HG02970 (cell line): ENCODE data around the gene CD244.
"Not testable (repeated sequence)": the region's sequence is repeated elsewhere in the genome, so short reads cannot be mapped to it uniquely, and the experiment has no call there.

Experiments
- ATAC-seq: cut with Tn5 transposase; IDR thresholded peaks from one replicate; pipeline ENCODE4 v1.9.1; 2021; ENCODE audit warnings: mild to moderate bottlenecking, moderate library complexity, moderate number of reproducible peaks; ENCODE audit not compliant: unreplicated experiment, low FRiP score

The CD244 gene

GRCh38 chr1:160862203-160863060 is at the start of gene CD244:
Gene CD244 (minus strand): TSS chr1:160862887. CDS start chr1:160862677, 210 bp downstream.
- no peak for ATAC-seq

GRCh38 chr1:160911925-160912324 is 49.2 kb upstream of the CD244 start:
- no peak for ATAC-seq

GRCh38 chr1:160911441-160911840 is 48.8 kb upstream of the CD244 start:
- ATAC-seq, result no peak

GRCh38 chr1:160910170-160910750 is 47.6 kb upstream of the CD244 start:
- no peak for ATAC-seq

GRCh38 chr1:160907976-160908375 is 45.3 kb upstream of the CD244 start:
- no peak for ATAC-seq

- ATAC-seq, result no peak
These were observed 42.9 kb upstream of the CD244 start for GRCh38 chr1:160905617-160905989.

GRCh38 chr1:160904783-160905616 is 42.3 kb upstream of the CD244 start:
- ATAC-seq, result no peak

- not testable (repeated sequence) for ATAC-seq
These were observed 39.6 kb upstream of the CD244 start for GRCh38 chr1:160902251-160902650.

GRCh38 chr1:160901768-160902167 is 39.1 kb upstream of the CD244 start:
- ATAC-seq, result no peak

- not testable (repeated sequence) for ATAC-seq
These were observed 38.0 kb upstream of the CD244 start for GRCh38 chr1:160900683-160901082.

GRCh38 chr1:160894368-160895135 is 31.9 kb upstream of the CD244 start:
- ATAC-seq, result not testable (repeated sequence)

GRCh38 chr1:160891474-160891873 is 28.8 kb upstream of the CD244 start:
- ATAC-seq, result no peak

GRCh38 chr1:160888926-160889325 is 26.2 kb upstream of the CD244 start:
- no peak for ATAC-seq

- ATAC-seq, result no peak
These were observed 24.4 kb upstream of the CD244 start for GRCh38 chr1:160887071-160887470.

- no peak for ATAC-seq
These were observed 22.4 kb upstream of the CD244 start, which contains the start of gene ITLN1 for GRCh38 chr1:160885042-160885441. Gene ITLN1 (minus strand): TSS chr1:160885180. CDS start chr1:160884877, 303 bp downstream.

- no peak for ATAC-seq
These were observed 21.9 kb upstream of the CD244 start for GRCh38 chr1:160884579-160884978.

- ATAC-seq, result no peak
These were observed 21.2 kb upstream of the CD244 start for GRCh38 chr1:160883581-160884513.

GRCh38 chr1:160882582-160882981 is 19.9 kb upstream of the CD244 start:
- no peak for ATAC-seq

GRCh38 chr1:160881264-160881663 is 18.6 kb upstream of the CD244 start:
- not testable (repeated sequence) for ATAC-seq
